ENCODE results near the gene LRGUK. TPM values are rescaled to one million over a fixed set of nuclear protein-coding genes. Genes with fewer than 3 reads are reported as not detected.
A peak's percentile ranks its signal among the peaks of the same experiment; 100 is the strongest.

Gene LRGUK
- polyA plus RNA-seq, 5 donors: 1.9 to 2.5 (median 2.2) TPM

DNA sequence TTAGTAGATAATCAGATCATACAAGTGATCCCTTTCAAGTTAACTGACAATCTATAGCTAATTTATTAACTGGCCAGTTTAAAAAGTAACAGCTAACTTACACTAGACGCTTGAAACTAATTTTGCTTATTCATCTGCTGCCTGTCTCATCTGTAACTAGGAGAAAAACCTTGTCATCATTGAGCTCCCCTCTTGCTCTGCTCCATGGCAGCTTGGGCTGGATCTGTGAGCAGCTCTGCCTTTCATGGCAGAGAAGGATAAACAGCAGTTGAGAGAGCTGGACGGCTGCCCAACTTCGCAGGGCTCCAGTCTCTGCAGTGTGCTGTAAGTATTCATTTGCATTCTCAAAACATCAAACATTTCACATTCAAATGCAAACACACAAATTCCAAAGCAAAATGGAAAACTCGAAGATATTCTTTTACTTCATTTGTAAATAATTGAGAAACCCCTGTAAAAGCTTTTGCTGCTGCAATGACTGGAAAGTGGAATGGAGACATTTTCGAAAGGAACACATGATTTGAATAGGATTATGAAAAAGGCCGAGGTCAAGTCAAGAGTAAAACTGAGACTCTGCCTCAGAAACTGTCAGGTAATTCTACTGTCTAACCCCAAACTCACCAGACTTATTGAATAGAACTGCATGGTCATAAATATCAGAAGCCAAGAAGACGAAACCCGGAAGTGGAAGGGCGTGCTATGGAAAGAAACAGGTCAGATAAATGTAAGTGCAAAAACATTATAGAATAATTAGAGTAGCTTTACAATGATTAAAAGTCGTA, 172.0 kb downstream of the LRGUK start:
- DNase-seq: peak; percentile 82 to 84

DNA sequence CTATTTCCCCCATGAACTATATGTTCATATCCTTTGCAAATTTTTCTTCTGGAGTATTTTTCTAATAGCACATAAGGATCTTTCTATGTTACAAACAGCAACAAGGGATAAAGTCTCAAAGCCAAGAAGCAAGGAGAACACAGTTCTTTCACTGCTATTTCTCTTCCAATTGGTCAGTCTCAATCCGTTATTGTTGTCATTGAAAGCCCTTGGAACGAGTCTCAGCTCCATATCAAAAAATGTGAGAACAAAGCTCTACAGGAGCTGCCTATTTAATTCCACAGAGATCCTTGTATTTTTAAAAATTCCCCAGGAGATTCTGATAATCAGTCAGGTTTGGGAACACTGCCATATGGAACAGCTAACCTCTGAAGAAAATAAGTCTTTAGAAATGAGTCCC, 173.8 kb downstream of the LRGUK start:
- DNase-seq: no peak

DNA sequence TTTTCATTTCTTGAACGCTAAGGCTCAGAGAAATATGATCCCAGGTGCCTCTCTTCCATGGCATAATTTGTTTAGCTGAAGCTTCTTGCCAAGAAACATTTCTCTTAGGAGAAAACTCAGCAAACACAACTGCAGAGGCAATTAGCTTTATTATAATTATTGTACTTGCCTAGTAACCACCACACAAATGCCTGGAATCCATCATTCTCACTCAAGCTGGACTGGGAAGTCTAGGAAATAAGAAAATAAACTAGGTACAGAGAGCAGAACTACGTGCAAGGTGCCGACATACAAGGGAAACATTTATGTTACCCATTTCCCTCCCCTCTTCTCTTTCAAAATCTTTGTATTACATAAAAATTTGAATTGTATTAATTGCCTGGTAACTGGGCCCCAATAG, 174.5 kb downstream of the LRGUK start:
- no peak for DNase-seq

DNA sequence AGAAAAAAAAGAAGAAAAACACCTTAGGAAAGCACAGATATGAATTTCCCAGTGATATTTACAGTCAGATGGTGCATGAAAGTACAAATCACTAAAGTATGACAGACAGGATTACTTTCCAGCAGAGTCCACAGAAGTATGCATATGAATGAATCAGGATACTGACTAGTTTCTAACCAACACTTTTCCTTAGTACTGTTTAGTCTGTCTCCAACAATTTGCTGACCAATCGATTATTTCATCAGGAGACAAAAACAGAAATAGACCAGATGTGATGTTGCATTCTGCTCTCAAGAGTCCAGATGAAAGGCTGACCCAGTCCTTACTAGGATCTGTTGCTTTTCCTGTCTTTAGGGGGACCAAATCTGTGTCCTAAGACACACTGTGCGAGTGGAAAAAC, 175.0 kb downstream of the LRGUK start:
- no peak for DNase-seq

DNA sequence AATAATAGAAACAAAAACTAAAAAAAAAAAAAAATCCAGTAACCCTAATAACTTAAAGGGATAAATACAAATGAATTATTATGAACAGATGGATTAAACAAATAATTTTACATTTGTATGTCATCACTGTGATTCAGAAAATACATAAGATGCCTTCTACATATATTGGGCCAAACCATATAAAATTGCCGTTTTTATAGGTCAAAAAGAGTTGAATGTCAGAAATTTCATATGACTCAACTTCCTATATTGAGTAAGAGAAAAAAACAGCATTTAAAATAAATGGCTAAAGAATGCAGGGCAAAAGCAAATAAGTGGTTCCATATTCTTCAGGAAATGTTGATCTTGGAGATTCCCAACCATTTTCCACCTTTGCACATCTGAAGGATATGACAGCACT, 180.2 kb downstream of the LRGUK start:
- no peak for DNase-seq

DNA sequence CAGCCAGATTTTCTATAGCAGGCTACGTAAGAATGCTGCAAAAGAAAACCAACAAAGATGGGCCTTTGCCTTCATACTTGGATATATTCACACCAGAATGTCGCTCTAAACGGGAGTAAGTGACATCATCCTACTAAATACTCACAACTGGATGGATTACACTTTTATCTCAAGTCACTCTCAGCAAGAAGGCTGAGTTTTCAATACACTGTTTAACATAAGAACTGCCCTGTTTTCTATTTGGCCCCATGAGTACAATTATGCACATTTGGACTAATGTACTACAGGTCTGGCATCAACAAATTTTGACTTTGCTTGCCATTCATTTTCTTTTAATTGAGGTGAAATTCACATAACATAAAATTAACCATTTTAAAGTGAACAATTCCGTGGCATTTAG, 181.4 kb downstream of the LRGUK start:
- DNase-seq: no peak

DNA sequence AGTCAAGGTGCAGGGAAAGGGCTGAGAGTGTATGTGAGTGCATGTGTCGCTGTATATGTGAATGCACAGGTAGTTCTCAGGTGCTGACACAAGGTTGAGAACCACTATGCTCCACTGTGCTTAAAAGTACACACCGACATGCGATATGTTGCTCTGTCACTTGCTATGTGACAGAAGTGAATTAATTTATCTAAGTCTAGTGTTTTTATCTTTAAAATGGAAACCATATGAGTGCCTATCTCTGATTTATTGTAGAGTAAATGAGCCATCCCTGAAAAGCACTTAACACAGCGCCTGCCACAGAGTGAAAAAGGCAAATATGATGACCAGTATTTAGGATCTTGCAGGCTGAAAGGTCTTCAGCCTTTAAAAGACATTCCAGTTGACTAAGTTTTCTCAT, 184.7 kb downstream of the LRGUK start:
- DNase-seq: no peak

DNA sequence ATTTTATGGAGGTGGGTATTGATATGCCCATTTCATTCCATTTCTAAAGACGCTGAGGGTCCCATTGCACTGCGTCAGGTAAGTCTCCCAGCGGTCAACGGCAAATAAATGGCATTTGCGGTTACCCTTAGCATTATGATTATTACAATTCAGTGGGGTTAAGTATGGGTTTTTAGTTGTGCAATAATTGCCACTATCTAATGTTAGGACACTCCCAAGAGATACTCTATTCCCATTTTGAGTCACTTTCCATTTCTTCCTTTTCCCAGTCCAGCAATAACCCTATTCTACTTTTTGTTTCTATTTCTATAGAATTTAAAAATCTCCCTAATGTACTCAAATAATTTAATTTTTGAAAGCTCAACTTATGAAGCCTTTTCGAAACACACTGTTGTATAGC, 185.6 kb downstream of the LRGUK start:
- DNase-seq: no peak

DNA sequence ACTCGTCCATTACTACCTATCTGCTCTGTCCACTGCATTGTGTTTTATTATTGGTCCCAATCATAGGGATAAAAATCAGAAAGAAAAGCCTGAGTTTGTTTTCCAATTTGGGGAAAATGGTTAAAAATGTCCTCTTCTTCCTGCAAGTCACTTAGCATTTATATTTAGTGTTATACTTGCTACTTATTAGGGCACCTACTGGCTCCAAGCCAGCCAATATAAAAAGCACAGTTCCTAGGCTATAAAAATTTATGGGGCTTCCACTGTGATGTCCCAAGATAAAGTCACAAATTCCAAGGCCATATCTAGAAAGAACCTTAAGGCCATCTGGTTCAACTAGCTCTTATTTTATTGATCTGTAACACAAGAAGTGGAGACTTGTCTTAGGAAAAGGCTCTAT, 186.4 kb downstream of the LRGUK start:
- DNase-seq: no peak

Other genes starting within 250 kb of the LRGUK start
- 10 to 100 TPM; 15.3 to 27.5 (median 25.4) TPM for gene SLC35B4, start 189.6 kb downstream of the LRGUK start, polyA plus RNA-seq (ENCODE audit: insufficient read depth in 1 of 5, insufficient read length in 5 of 5, low replicate concordance in 1 of 5)